ENCODE measurements around the gene RAB28. TPM values are rescaled to one million over a fixed set of nuclear protein-coding genes. Genes with fewer than 3 reads are reported as not detected.
"Not testable (repeated sequence)": the region's sequence is repeated elsewhere in the genome, so short reads cannot be mapped to it uniquely, and the experiment has no call there.

RAB28 gene
- polyA plus RNA-seq, 6 donors from 2014 or later = 15.0 to 34.6 (median 18.8) TPM

GRCh38 chr4:13415068-13415785, 68.9 kb downstream of the RAB28 start:
- Mint-ChIP-seq H3K27me3 (no peaks in the 10 kb centered on the region), H3K4me3 (no peak overlapping the region), H3K36me3 (peaks cover 16 to 23% of the 10 kb centered on the region in 2 donors), H3K9me3 (peaks cover 0 to 14% (median 10%) of the 10 kb centered on the region in 7 donors), H3K4me1 (peaks cover 12 to 31% (median 13%) of the 10 kb centered on the region in 3 donors), H3K27ac (no peak overlapping the region)
- DNase-seq (no peak), ATAC-seq (ENCODE audit: low read depth in 2 of 2) (no peak)

GRCh38 chr4:13413729-13414437, 70.3 kb downstream of the RAB28 start:
- peaks cover 4 to 10% of the 10 kb centered on the region in 2 donors for H3K36me3 Mint-ChIP-seq
- peaks cover 14 to 37% (median 17%) of the 10 kb centered on the region in 3 donors for H3K4me1 Mint-ChIP-seq
- no peak for ATAC-seq (ENCODE audit: low read depth in 2 of 2)
- no peak overlapping the region for H3K27ac Mint-ChIP-seq
- H3K4me3 Mint-ChIP-seq = no peak overlapping the region
- no peak for DNase-seq
- H3K9me3 Mint-ChIP-seq = peaks cover 0 to 5% (median 3%) of the 10 kb centered on the region in 7 donors
- H3K27me3 Mint-ChIP-seq = no peaks in the 10 kb centered on the region

GRCh38 chr4:13411942-13412341, 72.2 kb downstream of the RAB28 start:
- peaks cover 0 to 5% (median 0%) of the 10 kb centered on the region in 7 donors for H3K9me3 Mint-ChIP-seq
- peaks cover 14 to 28% (median 17%) of the 10 kb centered on the region in 3 donors for H3K4me1 Mint-ChIP-seq
- DNase-seq (no peak), ATAC-seq (ENCODE audit: low read depth in 2 of 2) (no peak)
- H3K27me3 Mint-ChIP-seq = no peaks in the 10 kb centered on the region
- peak overlapping the region in 1 of 6 donors; percentile 5 for H3K27ac Mint-ChIP-seq
- peaks cover 0 to 11% of the 10 kb centered on the region in 2 donors for H3K36me3 Mint-ChIP-seq
- no peak overlapping the region for H3K4me3 Mint-ChIP-seq

GRCh38 chr4:13409324-13409723, 74.8 kb downstream of the RAB28 start:
- peaks cover 0 to 8% (median 4%) of the 10 kb centered on the region in 7 donors for H3K9me3 Mint-ChIP-seq
- DNase-seq = no peak
- ATAC-seq (ENCODE audit: low read depth in 2 of 2) = no peak
- peak overlapping the region in 1 of 8 donors; percentile 44 for H3K4me3 Mint-ChIP-seq
- H3K36me3 Mint-ChIP-seq = peaks cover 0 to 5% of the 10 kb centered on the region in 2 donors
- no peaks in the 10 kb centered on the region for H3K27me3 Mint-ChIP-seq
- peaks cover 6 to 21% (median 17%) of the 10 kb centered on the region in 3 donors for H3K4me1 Mint-ChIP-seq
- peak overlapping the region in 1 of 6 donors; percentile 24 for H3K27ac Mint-ChIP-seq

- DNase-seq; ATAC-seq (ENCODE audit: low read depth in 2 of 2); H3K9me3 Mint-ChIP-seq; H3K27me3 Mint-ChIP-seq; H3K27ac Mint-ChIP-seq; H3K36me3 Mint-ChIP-seq; H3K4me3 Mint-ChIP-seq: not testable (repeated sequence)
- peaks cover 2 to 13% (median 13%) of the 10 kb centered on the region in 3 donors for H3K4me1 Mint-ChIP-seq
Observed at GRCh38 chr4:13406156-13406555, 78.0 kb downstream of the RAB28 start.

- Mint-ChIP-seq H3K4me1 (peaks cover 0 to 4% (median 0%) of the 10 kb centered on the region in 3 donors), H3K27me3 (no peaks in the 10 kb centered on the region), H3K27ac (peak overlapping the region in 1 of 6 donors; percentile 50), H3K36me3 (peaks cover 0 to 12% of the 10 kb centered on the region in 2 donors), H3K9me3 (peaks cover 0 to 8% (median 4%) of the 10 kb centered on the region in 7 donors), H3K4me3 (no peak overlapping the region)
- ATAC-seq (ENCODE audit: low read depth in 2 of 2) (no peak), DNase-seq (no peak)
Observed at GRCh38 chr4:13403833-13404232, 80.3 kb downstream of the RAB28 start.

GRCh38 chr4:13403326-13403725, 80.8 kb downstream of the RAB28 start:
- Mint-ChIP-seq H3K4me3 (no peak overlapping the region), H3K27ac (no peak overlapping the region), H3K9me3 (peaks cover 0 to 8% (median 4%) of the 10 kb centered on the region in 7 donors), H3K4me1 (peaks cover 0 to 4% (median 0%) of the 10 kb centered on the region in 3 donors), H3K27me3 (no peaks in the 10 kb centered on the region), H3K36me3 (peaks cover 0 to 11% of the 10 kb centered on the region in 2 donors)
- DNase-seq (no peak), ATAC-seq (ENCODE audit: low read depth in 2 of 2) (no peak)

GRCh38 chr4:13399257-13399656, 84.9 kb downstream of the RAB28 start:
- no peak for DNase-seq
- peaks cover 0 to 4% (median 0%) of the 10 kb centered on the region in 7 donors for H3K9me3 Mint-ChIP-seq
- ATAC-seq (ENCODE audit: low read depth in 2 of 2) = no peak
- peaks cover 0 to 7% of the 10 kb centered on the region in 2 donors for H3K36me3 Mint-ChIP-seq
- H3K27me3 Mint-ChIP-seq = no peaks in the 10 kb centered on the region
- H3K4me3 Mint-ChIP-seq = no peak overlapping the region
- no peak overlapping the region for H3K27ac Mint-ChIP-seq
- peaks cover 2 to 5% (median 4%) of the 10 kb centered on the region in 3 donors for H3K4me1 Mint-ChIP-seq

GRCh38 chr4:13396161-13396560, 88.0 kb downstream of the RAB28 start:
- H3K4me1 Mint-ChIP-seq = peaks cover 3 to 11% (median 4%) of the 10 kb centered on the region in 3 donors
- H3K27ac Mint-ChIP-seq = no peak overlapping the region
- peaks cover 0 to 5% (median 4%) of the 10 kb centered on the region in 7 donors for H3K9me3 Mint-ChIP-seq

GRCh38 chr4:13389901-13390300, 94.2 kb downstream of the RAB28 start:
- Mint-ChIP-seq H3K4me1 (peaks cover 25 to 39% (median 26%) of the 10 kb centered on the region in 3 donors), H3K27ac (peak overlapping the region in 1 of 6 donors; percentile 73), H3K9me3 (peaks cover 0 to 20% (median 8%) of the 10 kb centered on the region in 7 donors), H3K36me3 (peaks cover 0 to 15% of the 10 kb centered on the region in 2 donors), H3K4me3 (peak overlapping the region in 2 of 8 donors; percentile 4 to 22)
- H3K27me3 Mint-ChIP-seq; ATAC-seq (ENCODE audit: low read depth in 2 of 2); DNase-seq: not testable (repeated sequence)

More at GRCh38 chr4:13396161-13396560, 88.0 kb downstream of the RAB28 start:
- no peak for DNase-seq
- no peak for ATAC-seq (ENCODE audit: low read depth in 2 of 2)
- no peak overlapping the region for H3K4me3 Mint-ChIP-seq
- peaks cover 0 to 7% of the 10 kb centered on the region in 2 donors for H3K36me3 Mint-ChIP-seq
- no peaks in the 10 kb centered on the region for H3K27me3 Mint-ChIP-seq

- no peak overlapping the region for H3K4me3 Mint-ChIP-seq
- peaks cover 0 to 15% of the 10 kb centered on the region in 2 donors for H3K36me3 Mint-ChIP-seq
- peak overlapping the region in 1 of 6 donors; percentile 39 for H3K27ac Mint-ChIP-seq
- DNase-seq (peak; percentile 6), ATAC-seq (ENCODE audit: low read depth in 2 of 2) (peak; percentile 58 to 69)
- peaks cover 0 to 18% (median 8%) of the 10 kb centered on the region in 7 donors for H3K9me3 Mint-ChIP-seq
- peaks cover 21 to 34% (median 24%) of the 10 kb centered on the region in 3 donors for H3K4me1 Mint-ChIP-seq
- H3K27me3 Mint-ChIP-seq = no peaks in the 10 kb centered on the region
Observed at GRCh38 chr4:13386405-13387107, 97.6 kb downstream of the RAB28 start.

GRCh38 chr4:13384055-13384454, 100.1 kb downstream of the RAB28 start:
- H3K27ac Mint-ChIP-seq = no peak overlapping the region
- ATAC-seq (ENCODE audit: low read depth in 2 of 2) = no peak

More at GRCh38 chr4:13384055-13384454, 100.1 kb downstream of the RAB28 start:
- Mint-ChIP-seq H3K4me1 (peaks cover 11 to 21% (median 13%) of the 10 kb centered on the region in 3 donors), H3K9me3 (peaks cover 0 to 12% (median 6%) of the 10 kb centered on the region in 7 donors), H3K27me3 (no peaks in the 10 kb centered on the region), H3K4me3 (no peak overlapping the region), H3K36me3 (peaks cover 0 to 14% of the 10 kb centered on the region in 2 donors)
- DNase-seq = no peak
